ENCODE data around the gene CTRL. TPM values are rescaled to one million over a fixed set of nuclear protein-coding genes. Genes with fewer than 3 reads are reported as not detected.
A peak's percentile ranks its signal among the peaks of the same experiment; 100 is the strongest.
"Not testable (repeated sequence)": the region's sequence is repeated elsewhere in the genome, so short reads cannot be mapped to it uniquely, and the experiment has no call there.

The CTRL gene
- total RNA-seq (1 to 10 TPM; 6.7 to 8.4 TPM), total RNA-seq (0.60 to 0.93 reads per million in 2 donors)

DNA sequence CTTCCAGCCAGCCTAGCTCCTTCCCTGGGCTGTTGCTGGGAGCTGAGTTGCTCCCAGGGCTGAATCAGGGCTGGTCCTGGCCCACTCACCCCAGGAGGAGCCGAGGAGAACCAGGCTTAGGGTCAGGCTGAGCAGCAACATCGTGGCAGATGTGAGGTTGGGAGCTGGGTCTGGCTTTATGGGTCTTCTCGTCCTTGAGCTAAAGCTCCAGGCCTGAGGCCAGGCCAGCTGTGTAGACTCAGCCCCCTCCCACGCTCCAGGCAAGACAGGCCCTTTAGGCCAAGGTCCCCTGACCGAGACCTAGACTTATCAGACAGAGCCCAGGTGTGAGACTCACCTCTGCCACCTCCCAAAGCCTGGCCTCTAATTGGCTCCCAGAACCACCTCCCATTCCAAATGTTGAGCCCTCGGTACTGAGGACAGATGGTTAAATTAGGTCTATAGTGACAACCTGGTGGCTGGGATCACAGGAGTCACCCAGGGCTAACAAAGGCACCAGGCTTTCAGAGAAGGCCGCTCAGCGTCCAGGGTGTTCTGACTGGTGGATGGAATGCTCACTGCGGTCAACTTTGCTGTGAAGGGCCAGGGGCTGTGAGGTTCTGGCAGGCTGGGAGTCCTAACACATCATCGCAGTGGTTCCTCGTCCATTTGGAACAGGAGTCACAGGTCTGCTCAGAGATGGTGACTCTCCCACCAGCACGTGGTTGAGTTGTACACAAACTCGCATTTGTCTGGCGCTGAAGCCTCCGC, at the start of gene CTRL:
TSS of gene CTRL (minus strand) at position 151 of the 750 bp plus-strand sequence. CDS start at position 141, 10 bp downstream.
- no peak within 1 kb of the TSS for H3K27ac Mint-ChIP-seq
- no peaks in the 10 kb centered on the region for H3K27me3 Mint-ChIP-seq
- H3K4me3 Mint-ChIP-seq = peak within 1 kb of the TSS; percentile 31
- peaks cover 7% of the 10 kb centered on the region for H3K36me3 Mint-ChIP-seq (ENCODE audit: low read depth)
- H3K4me1 Mint-ChIP-seq = peaks cover 25% of the 10 kb centered on the region
- no peaks in the 10 kb centered on the region for H3K9me3 ChIP-seq (ENCODE audit: control insufficient read depth, low read length, poor library complexity, severe bottlenecking)
- DNase-seq = no peak
- ATAC-seq = no peak

DNA sequence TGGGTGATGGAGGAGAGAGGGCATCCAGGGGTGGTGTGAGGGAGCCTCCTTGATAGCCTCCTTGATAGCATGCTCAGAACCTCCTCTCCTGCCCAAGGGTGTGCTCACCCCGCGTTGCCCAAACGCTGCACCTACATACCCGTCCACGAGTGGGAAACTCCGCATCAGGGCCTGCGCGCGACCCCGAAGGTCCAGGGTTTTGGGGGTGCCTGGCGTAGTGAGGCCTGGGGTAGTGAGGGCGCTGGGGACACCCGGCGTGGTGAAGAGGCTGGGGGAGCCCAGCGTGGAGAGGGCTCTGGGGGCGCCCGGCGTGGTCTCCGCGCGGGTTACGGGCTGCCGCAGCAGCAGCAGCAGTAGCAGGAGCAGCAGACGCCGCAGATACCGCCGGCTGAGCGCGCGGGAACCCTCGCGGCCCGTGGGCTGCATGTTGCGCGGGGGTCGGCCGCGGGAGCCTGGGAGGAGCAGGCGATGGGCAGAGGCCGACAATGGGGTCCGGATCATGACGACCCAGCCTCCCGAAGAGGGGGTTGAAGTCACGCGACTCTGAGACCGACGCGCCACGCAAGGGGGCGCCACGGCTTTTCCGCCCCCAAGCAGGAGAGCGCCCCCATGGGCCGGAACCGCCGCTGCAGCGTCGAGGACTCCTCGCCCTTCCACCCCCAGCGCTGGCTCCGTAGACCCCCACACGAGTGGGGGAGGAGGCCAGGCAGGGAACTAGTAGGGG, 48.5 kb upstream of the CTRL start, which contains the start of gene DPEP3:
TSS of gene DPEP3 (minus strand) at position 545 of the 724 bp plus-strand sequence. CDS start at position 426, 119 bp downstream.
- H3K9me3 ChIP-seq (ENCODE audit: control insufficient read depth, low read length, poor library complexity, severe bottlenecking) = no peaks in the 10 kb centered on the region
- DNase-seq = no peak
- Mint-ChIP-seq H3K27ac (no peak within 1 kb of the TSS), H3K4me3 (no peak within 1 kb of the TSS), H3K36me3 (ENCODE audit: low read depth) (no peaks in the 10 kb centered on the region), H3K4me1 (peaks cover 11% of the 10 kb centered on the region), H3K27me3 (no peaks in the 10 kb centered on the region)
- ATAC-seq = no peak

DNA sequence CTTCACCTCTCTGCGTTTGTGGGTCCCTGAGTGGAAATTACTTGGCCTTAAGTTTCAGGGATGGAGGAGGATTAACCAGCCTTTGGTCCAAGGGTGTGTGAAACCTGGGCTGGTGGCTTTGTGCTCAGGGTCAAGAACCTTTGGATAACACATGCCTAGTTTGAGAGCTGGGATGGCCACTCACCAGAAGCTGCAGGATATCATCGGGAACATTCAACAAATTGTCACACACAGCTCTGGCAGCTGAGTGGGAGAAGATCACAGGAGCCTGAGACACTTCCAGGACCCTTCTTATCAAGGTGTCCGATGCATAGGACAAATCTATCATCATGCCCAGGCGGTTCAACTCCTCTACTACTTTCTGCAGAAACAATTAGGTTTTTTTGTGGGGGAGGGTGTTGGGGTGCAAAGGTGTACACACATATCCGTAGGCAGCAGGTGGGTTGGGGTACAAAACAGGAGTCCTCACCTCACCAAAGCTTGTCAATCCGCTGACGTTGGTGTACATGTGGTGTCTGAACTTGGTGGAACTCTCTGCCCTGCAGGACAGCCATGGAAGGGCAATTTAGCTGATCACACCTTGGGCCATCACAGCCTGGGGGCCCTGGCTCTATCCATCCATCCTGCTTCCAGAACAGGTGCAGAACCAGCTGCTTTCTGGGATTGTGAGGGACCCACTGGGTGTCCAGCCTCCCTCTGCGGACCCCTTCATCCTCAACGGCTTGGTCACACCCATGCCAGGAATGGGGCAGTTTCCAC, 46.0 kb upstream of the CTRL start:
- Mint-ChIP-seq H3K27me3 (no peaks in the 10 kb centered on the region), H3K36me3 (ENCODE audit: low read depth) (no peaks in the 10 kb centered on the region), H3K27ac (no peak overlapping the region), H3K4me3 (no peak overlapping the region), H3K4me1 (peaks cover 2% of the 10 kb centered on the region)
- ATAC-seq (no peak), DNase-seq (no peak)
- no peaks in the 10 kb centered on the region for H3K9me3 ChIP-seq (ENCODE audit: control insufficient read depth, low read length, poor library complexity, severe bottlenecking)

DNA sequence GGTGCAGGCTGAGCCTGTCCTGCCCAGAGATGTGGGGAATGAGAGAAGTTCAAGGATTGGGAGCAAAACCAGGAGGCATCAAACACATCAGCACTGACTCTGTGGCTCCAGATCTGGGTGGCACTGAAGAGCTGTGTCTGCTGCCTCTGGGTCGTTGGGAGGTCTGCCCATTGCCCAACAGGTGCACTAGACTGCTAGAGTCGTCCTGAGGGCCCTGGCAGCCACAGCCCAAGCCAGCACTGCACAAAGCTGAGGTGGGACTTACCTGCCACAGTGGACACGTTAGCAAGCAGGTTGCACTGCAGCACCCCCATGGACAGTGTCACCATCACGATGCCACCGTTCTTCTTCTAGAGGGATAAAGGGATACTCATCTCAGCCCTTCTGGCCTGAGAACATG, 45.3 kb upstream of the CTRL start:
- Mint-ChIP-seq H3K27me3 (no peaks in the 10 kb centered on the region), H3K27ac (no peak overlapping the region), H3K36me3 (ENCODE audit: low read depth) (no peaks in the 10 kb centered on the region), H3K4me1 (no peaks in the 10 kb centered on the region), H3K4me3 (no peak overlapping the region)
- ATAC-seq = no peak
- no peak for DNase-seq
- H3K9me3 ChIP-seq (ENCODE audit: control insufficient read depth, low read length, poor library complexity, severe bottlenecking) = no peaks in the 10 kb centered on the region

DNA sequence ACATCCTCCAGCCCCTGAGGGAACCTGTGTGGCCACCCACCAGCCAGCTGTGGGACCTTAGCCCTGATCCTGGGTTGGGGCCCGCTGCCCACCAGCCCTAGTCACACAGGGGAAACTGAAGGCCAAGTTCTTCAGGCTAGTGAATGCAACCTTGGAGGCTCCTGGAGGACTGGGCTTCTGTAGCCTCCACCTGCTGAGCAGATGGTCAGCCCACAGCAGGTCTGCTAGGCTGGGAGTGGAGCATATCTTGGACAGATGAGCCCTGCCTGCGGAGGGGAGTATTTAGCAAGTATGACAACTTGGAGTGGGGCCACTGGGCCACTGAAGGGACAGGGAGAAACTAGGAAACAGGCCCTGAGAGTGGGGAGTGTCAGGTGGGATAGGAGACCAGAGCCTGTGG, 44.5 kb upstream of the CTRL start:
- Mint-ChIP-seq H3K27me3 (no peaks in the 10 kb centered on the region), H3K4me1 (no peaks in the 10 kb centered on the region), H3K36me3 (ENCODE audit: low read depth) (no peaks in the 10 kb centered on the region), H3K27ac (no peak overlapping the region), H3K4me3 (no peak overlapping the region)
- DNase-seq = no peak
- H3K9me3 ChIP-seq (ENCODE audit: control insufficient read depth, low read length, poor library complexity, severe bottlenecking) = no peaks in the 10 kb centered on the region
- no peak for ATAC-seq

DNA sequence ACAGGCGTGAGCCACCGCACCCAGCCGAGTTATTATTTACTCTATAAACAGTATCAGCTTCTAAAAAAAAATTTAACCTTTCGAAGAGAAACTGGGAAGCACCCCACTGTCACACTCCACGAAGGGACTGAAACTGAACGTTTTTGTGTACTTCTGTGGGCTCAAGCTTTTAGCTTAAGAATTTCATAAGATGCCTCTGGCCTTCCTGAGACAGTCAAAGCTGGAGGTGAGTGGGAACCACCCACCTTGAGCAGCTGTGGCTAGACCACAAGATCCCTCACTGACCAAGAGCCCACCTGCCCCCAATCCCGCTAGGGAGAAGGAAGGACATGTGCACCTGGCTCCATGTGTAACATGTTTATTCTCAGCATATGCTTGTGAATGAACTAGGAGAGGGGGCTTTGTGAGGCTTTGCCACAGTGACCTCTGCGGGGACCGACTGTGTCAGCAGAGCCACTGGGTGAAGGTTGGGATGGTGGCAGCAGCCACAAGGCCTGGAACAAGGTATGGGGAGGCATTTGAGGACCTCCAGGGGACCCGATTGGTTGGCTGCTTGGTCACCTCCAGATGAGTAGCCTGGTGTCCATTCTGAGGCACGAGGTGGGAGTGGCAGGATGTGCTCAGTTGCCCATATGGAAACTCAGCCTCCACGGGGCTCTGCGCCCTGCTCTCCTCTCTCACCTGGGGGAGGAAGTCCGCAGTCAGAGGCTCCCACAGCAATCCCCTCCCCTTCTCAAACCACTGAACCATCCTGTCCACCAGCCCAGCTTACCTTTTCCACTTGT, 43.9 kb upstream of the CTRL start:
- ATAC-seq = no peak
- H3K9me3 ChIP-seq (ENCODE audit: control insufficient read depth, low read length, poor library complexity, severe bottlenecking) = no peaks in the 10 kb centered on the region
- H3K27ac Mint-ChIP-seq = no peak overlapping the region
- H3K4me1 Mint-ChIP-seq = no peaks in the 10 kb centered on the region
- no peaks in the 10 kb centered on the region for H3K27me3 Mint-ChIP-seq
- H3K36me3 Mint-ChIP-seq (ENCODE audit: low read depth) = no peaks in the 10 kb centered on the region
- no peak for DNase-seq
- H3K4me3 Mint-ChIP-seq = no peak overlapping the region

DNA sequence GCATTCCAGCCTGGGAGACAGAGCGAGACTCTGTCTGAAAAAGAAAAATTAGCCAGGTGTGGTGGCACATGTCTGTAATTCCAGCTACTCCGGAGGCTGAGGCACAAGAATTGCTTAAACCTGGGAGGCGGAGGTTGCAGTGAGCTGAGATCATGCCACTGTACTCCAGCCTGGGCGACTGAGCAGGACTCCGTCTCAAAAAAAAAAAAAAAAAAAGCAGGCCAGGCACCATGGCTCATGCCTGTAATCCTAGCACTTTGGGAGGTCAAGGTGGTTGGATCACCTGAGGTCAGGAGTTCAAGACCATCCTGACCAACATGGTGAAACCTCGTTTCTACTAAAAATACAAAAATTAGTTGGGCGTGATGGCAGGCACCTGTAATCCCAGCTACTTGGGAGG, 40.6 kb upstream of the CTRL start:
- not testable (repeated sequence) for H3K4me3 Mint-ChIP-seq; DNase-seq; H3K27ac Mint-ChIP-seq; ATAC-seq; H3K27me3 Mint-ChIP-seq; H3K36me3 Mint-ChIP-seq (ENCODE audit: low read depth); H3K9me3 ChIP-seq (ENCODE audit: control insufficient read depth, low read length, poor library complexity, severe bottlenecking)
- peaks cover 11% of the 10 kb centered on the region for H3K4me1 Mint-ChIP-seq

DNA sequence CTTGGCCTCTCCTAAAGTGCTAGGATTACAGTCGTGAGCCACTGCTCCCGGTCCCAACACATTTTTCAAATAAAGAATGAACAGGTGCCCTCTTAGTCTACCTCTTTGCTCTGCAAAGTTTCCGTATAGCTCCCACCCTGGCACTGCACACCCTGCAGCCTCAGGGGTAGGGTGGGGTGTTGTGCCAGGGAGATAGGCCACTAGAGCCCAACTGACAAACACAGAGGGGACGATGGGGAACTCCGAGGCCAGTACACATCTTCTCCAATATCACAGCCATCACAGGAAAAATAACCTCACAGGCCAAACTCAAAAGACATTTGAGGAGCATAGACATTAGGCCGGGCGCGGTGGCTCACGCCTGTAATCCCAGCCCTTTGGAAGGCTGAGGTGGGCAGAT, 39.4 kb upstream of the CTRL start:
- Mint-ChIP-seq H3K4me1 (peaks cover 15% of the 10 kb centered on the region), H3K27ac (no peak overlapping the region), H3K36me3 (ENCODE audit: low read depth) (no peaks in the 10 kb centered on the region), H3K4me3 (peak overlapping the region; percentile 43), H3K27me3 (no peaks in the 10 kb centered on the region)
- H3K9me3 ChIP-seq (ENCODE audit: control insufficient read depth, low read length, poor library complexity, severe bottlenecking) = no peaks in the 10 kb centered on the region
- ATAC-seq (no peak), DNase-seq (no peak)

DNA sequence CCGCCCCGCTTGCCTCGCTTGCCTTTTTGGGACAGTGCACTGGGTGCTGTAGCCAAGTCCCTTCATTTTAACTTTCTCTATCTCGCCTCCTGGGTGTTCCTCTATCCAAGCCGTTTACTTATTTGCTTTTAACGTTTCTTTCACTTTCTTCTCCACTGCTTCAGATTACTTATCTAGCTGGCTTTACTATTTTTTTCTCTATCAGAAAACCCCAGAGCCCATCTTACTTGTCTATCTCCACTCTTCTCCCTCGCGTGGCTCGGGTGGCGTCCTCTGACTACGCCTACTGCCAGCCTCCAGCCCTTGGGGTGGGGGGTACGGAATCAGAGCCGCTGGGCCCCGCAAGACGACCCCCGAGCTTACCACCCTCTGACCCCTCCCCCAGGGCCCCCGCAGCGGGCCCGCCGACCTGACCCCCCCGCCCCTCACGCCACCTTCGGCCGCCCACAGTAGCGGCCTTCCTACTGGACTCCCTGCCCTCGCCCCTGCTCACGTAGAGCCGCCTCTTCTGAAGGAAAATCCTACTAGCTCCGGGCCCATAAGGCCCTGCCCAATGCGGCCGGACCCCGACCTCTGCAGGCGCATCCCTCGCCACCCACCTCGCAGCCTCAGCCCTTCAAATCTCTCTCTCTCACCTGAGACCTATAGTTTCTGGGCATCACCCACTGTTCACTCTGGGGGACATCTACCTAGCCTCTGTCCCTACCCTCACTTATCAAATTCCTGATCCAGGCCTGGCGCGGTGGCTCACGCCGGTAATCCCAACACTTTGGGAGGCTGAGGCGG, 37.8 kb upstream of the CTRL start:
- Mint-ChIP-seq H3K4me1 (peaks cover 17% of the 10 kb centered on the region), H3K36me3 (ENCODE audit: low read depth) (no peaks in the 10 kb centered on the region), H3K4me3 (peak overlapping the region; percentile 98), H3K27ac (peak overlapping the region; percentile 81), H3K27me3 (no peaks in the 10 kb centered on the region)
- ATAC-seq (peak; percentile 34), DNase-seq (no peak)
- H3K9me3 ChIP-seq (ENCODE audit: control insufficient read depth, low read length, poor library complexity, severe bottlenecking) = no peaks in the 10 kb centered on the region

DNA sequence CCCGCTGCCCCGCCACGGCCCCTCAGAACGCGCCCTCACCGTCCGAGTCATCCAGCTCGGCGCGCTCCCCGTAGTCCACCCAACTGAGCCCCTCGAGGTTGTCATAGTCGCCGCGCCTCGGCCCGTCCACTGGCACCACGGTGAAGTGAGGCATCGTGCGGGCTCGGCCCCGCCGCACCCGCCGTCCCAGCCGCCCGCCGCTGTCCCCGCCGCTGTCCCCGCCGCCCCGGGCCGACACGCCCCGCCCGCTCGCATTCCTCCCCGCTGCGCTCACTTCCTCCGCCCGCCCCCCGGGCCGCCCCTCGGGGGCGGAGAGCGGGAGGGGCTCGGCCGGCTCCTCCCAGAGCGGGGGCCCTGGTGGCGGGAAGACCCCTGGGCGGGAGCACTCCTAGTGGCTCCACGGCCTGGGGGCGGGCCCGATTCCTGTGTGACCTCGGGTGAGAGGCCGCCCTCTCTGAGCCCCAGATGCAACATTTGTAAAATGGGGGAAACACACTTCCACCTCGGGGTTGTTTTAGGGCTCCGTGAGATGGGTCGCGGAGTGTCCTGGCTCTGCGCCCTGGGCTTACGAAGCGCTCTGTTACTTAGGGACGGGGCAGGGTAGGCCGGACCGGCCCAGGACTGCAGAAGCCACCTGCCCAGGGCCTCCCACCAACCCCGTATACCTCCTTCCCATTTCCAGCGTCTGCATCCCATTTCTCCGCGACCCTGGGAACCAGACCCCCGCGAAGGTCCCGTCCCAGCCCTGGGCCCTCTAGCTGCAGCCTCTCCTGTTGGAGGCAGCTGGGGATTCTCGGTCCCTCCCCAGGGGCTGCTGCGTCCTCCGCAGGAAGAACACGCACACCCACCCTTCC, 37.0 kb upstream of the CTRL start, which contains the start of gene SLC12A4:
TSS of gene SLC12A4 (minus strand) at position 238 of the 854 bp plus-strand sequence. CDS start at position 154, 84 bp downstream.
- ATAC-seq = peak; percentile 91
- H3K4me1 Mint-ChIP-seq = peaks cover 17% of the 10 kb centered on the region
- H3K4me3 Mint-ChIP-seq = peak within 1 kb of the TSS; percentile 98
- H3K9me3 ChIP-seq (ENCODE audit: control insufficient read depth, low read length, poor library complexity, severe bottlenecking) = no peaks in the 10 kb centered on the region
- DNase-seq = peak; percentile 78 to 87 (median 87)
- no peaks in the 10 kb centered on the region for H3K36me3 Mint-ChIP-seq (ENCODE audit: low read depth)
- no peaks in the 10 kb centered on the region for H3K27me3 Mint-ChIP-seq
- peak within 1 kb of the TSS; percentile 92 for H3K27ac Mint-ChIP-seq

DNA sequence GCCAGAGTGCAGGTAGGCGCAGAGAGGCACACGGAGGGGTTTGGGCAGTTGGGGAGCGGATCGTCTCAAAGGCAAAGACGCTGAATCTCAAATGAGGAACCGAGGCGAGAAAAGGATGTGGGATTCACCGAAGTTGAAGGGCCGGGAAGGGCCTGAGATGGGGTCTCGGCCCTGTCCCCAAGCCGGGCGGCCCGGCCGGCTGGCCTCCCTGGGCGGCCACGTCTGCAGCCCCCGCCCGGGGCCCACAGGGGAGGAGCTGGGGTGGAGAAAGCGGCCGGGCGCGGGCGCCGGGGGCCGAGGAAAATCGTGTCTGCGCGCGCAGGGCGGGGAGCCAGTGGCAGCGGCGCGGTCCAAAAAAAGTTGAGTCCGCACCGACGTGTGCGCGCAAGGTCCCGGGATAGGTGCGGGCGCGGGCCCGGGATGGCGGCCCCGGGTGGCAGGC, 36.3 kb upstream of the CTRL start:
- no peaks in the 10 kb centered on the region for H3K9me3 ChIP-seq (ENCODE audit: control insufficient read depth, low read length, poor library complexity, severe bottlenecking)
- Mint-ChIP-seq H3K27me3 (no peaks in the 10 kb centered on the region), H3K4me1 (peaks cover 18% of the 10 kb centered on the region), H3K4me3 (peak overlapping the region; percentile 98), H3K36me3 (ENCODE audit: low read depth) (no peaks in the 10 kb centered on the region), H3K27ac (peak overlapping the region; percentile 92)
- peak; percentile 16 for ATAC-seq
- peak in 2 of 3 donors; percentile 18 to 35 for DNase-seq

All from T-helper 17 cell (primary cell).